NCI-H1048 (cell line): ENCODE data around the gene TSPO.

ENCODE experiments used
- DNase-seq: peaks from one replicate; lab custom pipeline; 2025; lab: John Stamatoyannopoulos, UW

Gene TSPO

DNA sequence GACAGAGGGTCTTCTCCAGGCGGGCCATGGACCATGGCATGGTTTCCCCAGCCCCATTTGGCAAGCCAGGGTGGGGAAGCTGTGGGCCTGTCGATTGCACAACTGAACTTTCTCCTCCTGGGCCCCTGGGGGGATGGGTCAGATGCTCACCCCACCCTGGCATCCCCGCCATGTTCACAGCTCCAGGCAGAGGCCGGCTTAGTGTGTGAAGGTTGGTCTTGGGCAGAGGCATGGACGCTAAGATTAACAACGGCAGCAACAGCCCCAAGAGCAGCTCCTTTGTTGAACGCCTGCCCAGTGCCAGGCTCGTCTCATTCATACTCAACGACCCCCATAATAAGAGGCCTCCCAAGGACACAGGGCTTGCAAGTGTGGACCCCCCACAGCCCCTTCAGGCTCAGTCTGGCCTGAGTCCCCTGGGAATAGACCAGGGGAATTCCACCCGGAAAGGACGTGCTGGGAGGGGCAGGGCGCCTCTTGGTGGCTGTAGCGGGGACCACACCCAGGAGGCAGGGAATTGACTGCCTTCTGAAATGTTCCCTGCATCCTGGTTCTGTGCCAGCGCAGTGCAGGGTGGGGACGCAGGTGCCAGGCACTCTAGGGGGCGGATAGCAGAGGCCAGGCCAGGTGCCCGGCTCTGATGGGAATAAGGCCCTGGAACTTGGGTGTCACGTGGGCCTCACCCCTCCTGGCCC is 8.3 kb downstream of the TSPO start:
- no peak for DNase-seq

DNA sequence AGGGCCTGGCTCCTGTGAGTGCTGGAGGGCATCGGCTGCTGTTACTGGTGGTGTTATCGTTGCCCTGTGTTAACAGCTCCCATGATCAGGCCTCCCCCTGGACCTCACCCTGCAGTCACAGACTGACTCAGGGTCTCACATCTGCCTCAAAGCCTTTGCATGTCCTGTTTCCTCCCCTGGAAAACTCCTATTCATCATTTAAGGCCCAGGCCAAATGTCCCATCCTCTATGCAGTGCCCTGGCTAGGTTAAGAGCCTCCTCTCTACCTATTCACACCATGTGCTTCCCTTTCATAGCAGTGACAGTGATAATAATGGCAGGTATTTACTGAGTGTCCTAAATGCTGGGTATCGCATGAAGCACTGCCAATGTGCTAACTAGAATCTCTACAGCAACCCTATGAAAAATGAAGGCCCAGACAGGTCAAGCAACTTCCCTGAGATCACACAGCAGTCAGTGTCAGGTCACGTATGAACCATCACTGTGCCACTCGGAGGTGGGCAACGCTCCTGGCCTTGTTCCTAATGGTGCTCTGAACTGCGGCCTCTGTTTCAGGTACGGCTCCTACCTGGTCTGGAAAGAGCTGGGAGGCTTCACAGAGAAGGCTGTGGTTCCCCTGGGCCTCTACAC is 9.3 kb downstream of the TSPO start:
- DNase-seq = no peak

DNA sequence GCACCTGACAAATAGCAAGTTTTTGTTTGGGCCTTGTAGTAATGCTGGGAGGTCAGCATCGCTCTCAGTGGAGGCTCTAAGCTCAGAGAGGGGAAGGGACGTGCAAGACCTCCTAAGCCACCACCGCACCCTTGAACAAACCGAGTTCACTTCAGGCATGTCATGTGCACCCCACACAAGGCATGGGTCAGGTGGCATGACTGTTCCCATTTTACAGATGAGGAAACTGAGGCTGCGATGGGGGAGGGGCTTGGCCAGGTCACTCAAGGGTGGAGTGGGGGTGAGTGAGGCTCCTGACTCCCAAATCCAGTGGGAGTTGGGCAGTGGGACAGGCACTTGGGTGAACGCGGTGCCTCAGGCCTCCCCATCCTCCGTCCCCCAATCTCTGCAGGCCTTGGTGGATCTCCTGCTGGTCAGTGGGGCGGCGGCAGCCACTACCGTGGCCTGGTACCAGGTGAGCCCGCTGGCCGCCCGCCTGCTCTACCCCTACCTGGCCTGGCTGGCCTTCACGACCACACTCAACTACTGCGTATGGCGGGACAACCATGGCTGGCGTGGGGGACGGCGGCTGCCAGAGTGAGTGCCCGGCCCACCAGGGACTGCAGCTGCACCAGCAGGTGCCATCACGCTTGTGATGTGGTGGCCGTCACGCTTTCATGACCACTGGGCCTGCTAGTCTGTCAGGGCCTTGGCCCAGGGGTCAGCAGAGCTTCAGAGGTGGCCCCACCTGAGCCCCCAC is 11.2 kb downstream of the TSPO start:
- no peak for DNase-seq

GRCh38 chr22:43163241-43163795 is 12.0 kb downstream of the TSPO start:
- no peak for DNase-seq

- no peak for DNase-seq
These were observed 13.3 kb downstream of the TSPO start for GRCh38 chr22:43164636-43165035.

DNA sequence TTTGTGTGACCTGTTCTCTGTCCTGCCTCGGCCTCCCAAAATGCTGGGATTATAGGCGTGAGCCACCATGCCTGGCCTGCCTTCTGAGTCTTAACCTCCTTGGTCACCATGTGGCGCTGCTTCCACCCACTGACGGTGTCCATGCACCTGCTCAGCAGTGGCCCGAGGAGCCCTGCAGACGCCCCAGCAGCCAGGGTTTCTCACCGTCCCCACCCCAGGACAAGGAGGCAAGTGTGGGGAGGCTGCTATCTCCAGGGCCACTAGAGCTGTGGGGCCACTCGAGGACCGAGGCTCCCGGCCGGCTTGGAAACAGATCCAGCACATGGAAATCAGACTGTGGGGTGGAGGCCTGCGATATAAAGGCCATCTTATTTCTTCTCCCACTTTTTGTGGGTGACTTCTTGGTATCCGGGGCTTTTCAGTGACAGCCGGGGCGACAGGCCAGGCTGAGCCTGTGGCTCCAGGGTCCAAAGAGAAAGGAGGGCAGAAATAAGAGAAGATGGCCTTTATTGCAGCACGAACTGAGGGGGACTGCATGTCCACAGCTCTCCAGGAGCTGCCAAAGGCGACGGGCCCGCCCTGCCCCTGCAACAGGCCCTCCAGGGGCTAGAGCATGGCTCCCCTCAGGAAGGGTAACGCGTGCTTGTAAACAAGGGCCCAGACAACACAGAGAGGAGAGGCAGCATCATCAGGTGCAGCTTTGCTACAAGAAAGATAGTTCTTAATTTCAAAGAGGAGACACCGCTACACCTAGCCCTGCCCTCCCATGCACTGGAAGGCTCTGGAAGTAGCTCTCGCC is 15.0 kb downstream of the TSPO start:
- no peak for DNase-seq

DNA sequence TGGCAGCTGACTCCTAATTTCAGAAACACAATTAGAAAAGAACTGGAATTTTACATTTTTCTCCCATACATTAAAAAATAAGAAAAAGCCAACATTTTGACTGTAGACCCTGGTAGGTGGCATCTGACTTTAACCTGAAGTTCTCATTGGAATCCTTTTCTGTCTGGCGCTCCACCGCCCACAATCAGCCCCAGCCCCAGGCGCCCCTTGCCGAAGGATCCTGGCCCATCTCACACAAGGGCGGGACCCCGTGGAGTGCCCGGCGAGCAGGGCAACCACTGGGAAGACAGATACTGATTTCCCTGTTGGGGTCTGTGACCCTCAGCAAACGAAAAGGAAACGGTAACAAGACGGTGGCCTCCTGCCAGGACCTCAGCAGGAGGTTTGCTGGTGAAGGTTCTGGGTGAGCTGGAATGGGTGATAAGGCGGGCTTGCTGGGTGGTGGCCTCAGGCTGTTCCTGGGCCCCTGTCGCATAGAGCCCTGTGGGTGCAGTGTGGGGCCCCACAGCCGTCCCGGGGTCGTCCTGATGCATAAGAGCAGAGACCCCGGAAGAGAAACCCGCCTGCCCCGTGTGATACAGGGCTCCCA is 15.7 kb downstream of the TSPO start:
- no peak for DNase-seq

DNA sequence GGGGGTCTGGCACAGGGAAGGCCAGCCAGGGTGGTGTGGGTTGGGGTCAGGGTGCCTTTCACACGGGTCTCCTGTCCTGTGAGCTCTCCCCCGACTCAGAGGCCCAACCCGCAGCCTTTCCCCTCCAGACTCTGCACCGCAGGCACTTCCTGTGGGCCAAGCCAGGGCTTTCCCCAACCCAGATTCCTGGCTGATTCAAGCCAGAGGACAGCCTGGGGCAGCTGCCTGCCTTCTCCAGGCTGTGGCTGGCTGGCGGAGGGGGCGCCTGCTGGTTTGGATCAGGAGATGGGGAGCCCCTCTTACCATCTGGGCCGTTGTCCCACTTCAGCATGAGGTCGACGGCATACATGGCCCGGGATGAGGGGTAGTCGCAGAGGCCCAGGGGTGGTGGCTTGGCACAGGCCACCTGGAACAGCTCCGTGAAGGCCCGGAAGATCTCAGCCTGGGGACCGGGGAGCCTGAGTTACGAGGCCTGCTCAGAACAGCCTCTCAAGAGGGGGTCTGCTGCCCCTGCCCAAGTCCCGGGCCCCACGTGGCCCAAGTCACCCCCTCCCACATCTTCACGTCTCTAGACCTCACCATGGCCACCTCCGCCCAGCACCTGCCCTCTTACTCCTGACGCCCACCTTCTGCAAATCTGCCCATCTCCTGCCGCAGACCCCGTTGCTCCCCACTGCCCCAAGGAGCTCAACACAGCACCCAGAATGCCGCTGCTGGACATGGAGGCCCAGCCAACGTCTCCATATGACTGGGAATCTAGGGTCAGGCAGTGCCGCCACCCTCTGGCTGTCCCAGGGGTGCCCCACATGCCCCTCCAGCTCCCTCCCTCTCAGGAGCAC is 17.3 kb downstream of the TSPO start:
- DNase-seq = no peak

GRCh38 chr22:43169310-43170130 is 18.2 kb downstream of the TSPO start:
- DNase-seq = no peak

DNA sequence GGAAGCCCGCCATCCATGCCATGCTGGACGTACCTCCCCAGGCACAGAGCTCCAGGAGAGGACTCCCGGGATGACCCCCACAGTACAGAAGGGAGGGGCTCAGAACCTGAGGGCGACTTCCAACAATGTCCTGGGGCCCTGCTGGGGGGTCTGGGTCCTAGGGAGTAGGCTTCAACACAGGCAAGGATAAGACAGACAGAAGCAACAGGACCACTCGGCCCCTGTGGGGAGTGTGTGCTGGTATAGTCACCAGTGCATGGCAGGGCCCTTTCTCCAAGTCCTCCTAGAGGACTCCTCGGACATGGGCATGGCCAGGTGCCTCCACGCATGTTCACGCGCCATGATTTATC is 18.7 kb downstream of the TSPO start:
- DNase-seq = no peak

- no peak for DNase-seq
These were observed 19.7 kb downstream of the TSPO start for GRCh38 chr22:43171019-43171491.

DNA sequence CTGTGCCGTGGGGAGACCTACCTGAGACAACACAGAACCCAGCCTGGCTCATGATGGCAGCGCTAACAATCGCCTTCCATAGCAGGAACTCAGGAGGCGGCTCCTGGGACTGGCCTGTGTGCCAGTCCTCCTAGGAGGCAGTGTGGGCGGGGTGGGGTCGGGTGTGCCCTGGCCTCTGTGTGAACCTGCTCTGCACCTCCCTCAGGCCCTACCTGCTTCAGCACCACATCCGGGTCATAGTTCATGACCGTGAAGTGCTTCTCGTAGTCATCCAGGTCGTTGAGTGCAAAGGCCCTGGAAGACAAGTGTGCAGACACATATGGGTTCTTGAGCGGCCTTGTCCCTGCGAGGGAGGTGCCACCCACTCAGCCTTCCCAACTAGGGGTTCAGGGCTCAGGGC is 20.2 kb downstream of the TSPO start:
- DNase-seq = no peak

- DNase-seq = no peak
These were observed 20.8 kb downstream of the TSPO start for GRCh38 chr22:43172191-43172590.

GRCh38 chr22:43173566-43173965 is 22.2 kb downstream of the TSPO start:
- DNase-seq = no peak

- no peak for DNase-seq
These were observed 22.8 kb downstream of the TSPO start for GRCh38 chr22:43173976-43174720.

GRCh38 chr22:43174941-43175531 is 23.7 kb downstream of the TSPO start:
- no peak for DNase-seq

GRCh38 chr22:43176090-43176489 is 24.7 kb downstream of the TSPO start:
- no peak for DNase-seq

GRCh38 chr22:43177479-43177878 is 26.1 kb downstream of the TSPO start:
- no peak for DNase-seq
